ENCODE measurements around the gene HOXD11. TPM values are rescaled to one million over a fixed set of nuclear protein-coding genes. Genes with fewer than 3 reads are reported as not detected.
A peak's percentile ranks its signal among the peaks of the same experiment; 100 is the strongest.

The HOXD11 gene
- total RNA-seq, 3 donors from 2014 or later = 0.66 TPM; not detected in 2

GRCh38 chr2:176110415-176111308 lies 3.6 kb downstream of the HOXD11 start:
- Histone ChIP-seq H3K9me3 (no peaks in the 10 kb centered on the region), H3K27ac (no peak overlapping the region), H3K27me3 (peaks cover 16 to 98% of the 10 kb centered on the region in 2 donors), H3K4me1 (no peaks in the 10 kb centered on the region), H3K4me3 (peak overlapping the region in 1 of 3 donors; percentile 22), H3K36me3 (no peaks in the 10 kb centered on the region)
- intact Hi-C loops (cut with DNase I; ENCODE audit: low total_unique reads) = no loop called here
- no peak for DNase-seq (ENCODE audit: low spot score in 2 of 2)
- TF ChIP-seq POLR2A (IDR thresholded peaks at IDR 0.05) = no peak
- TF ChIP-seq POLR2AphosphoS5 (IDR thresholded peaks at IDR 0.05) = no peak
- no peak for TF ChIP-seq CTCF (IDR thresholded peaks at IDR 0.05)

GRCh38 chr2:176111309-176111663 lies 4.2 kb downstream of the HOXD11 start:
- no peak overlapping the region for H3K27ac ChIP-seq
- intact Hi-C loops (cut with DNase I; ENCODE audit: low total_unique reads) = no loop called here
- H3K36me3 ChIP-seq = no peaks in the 10 kb centered on the region
- peak in 1 of 3 donors; percentile 31 for TF ChIP-seq POLR2AphosphoS5 (IDR thresholded peaks at IDR 0.05)
- TF ChIP-seq CTCF (IDR thresholded peaks at IDR 0.05) = peak in 1 of 3 donors; percentile 16
- TF ChIP-seq POLR2A (IDR thresholded peaks at IDR 0.05) = no peak
- peaks cover 20 to 98% of the 10 kb centered on the region in 2 donors for H3K27me3 ChIP-seq
- H3K9me3 ChIP-seq = no peaks in the 10 kb centered on the region
- no peaks in the 10 kb centered on the region for H3K4me1 ChIP-seq
- H3K4me3 ChIP-seq = peak overlapping the region in 1 of 3 donors; percentile 22
- peak in 1 of 2 donors; percentile 52 for DNase-seq (ENCODE audit: low spot score in 2 of 2)

GRCh38 chr2:176111846-176112374 lies 4.8 kb downstream of the HOXD11 start:
- H3K36me3 ChIP-seq = no peaks in the 10 kb centered on the region
- no peaks in the 10 kb centered on the region for H3K4me1 ChIP-seq
- intact Hi-C loops (cut with DNase I; ENCODE audit: low total_unique reads) = no loop called here
- H3K9me3 ChIP-seq = no peaks in the 10 kb centered on the region
- H3K27me3 ChIP-seq = peaks cover 16 to 98% of the 10 kb centered on the region in 2 donors
- H3K4me3 ChIP-seq = no peak overlapping the region
- H3K27ac ChIP-seq = no peak overlapping the region
- peak in 1 of 2 donors; percentile 34 for DNase-seq (ENCODE audit: low spot score in 2 of 2)
- TF ChIP-seq POLR2AphosphoS5 (IDR thresholded peaks at IDR 0.05) = no peak

GRCh38 chr2:176112375-176113302 lies 5.6 kb downstream of the HOXD11 start:
- peaks cover 13 to 100% of the 10 kb centered on the region in 2 donors for H3K27me3 ChIP-seq
- H3K4me3 ChIP-seq = no peak overlapping the region
- H3K27ac ChIP-seq = no peak overlapping the region
- no peaks in the 10 kb centered on the region for H3K36me3 ChIP-seq
- TF ChIP-seq POLR2A (IDR thresholded peaks at IDR 0.05) (no peak), POLR2AphosphoS5 (IDR thresholded peaks at IDR 0.05) (no peak), CTCF (IDR thresholded peaks at IDR 0.05) (no peak)
- intact Hi-C loops (cut with DNase I; ENCODE audit: low total_unique reads) = no loop called here
- no peaks in the 10 kb centered on the region for H3K9me3 ChIP-seq
- DNase-seq (ENCODE audit: low spot score in 2 of 2) = peak in 1 of 2 donors; percentile 35
- H3K4me1 ChIP-seq = no peaks in the 10 kb centered on the region

GRCh38 chr2:176114120-176114929 lies 7.2 kb downstream of the HOXD11 start:
- H3K27me3 ChIP-seq = peaks cover 12 to 100% of the 10 kb centered on the region in 2 donors
- no peaks in the 10 kb centered on the region for H3K36me3 ChIP-seq
- H3K4me1 ChIP-seq = no peaks in the 10 kb centered on the region
- DNase-seq (ENCODE audit: low spot score in 2 of 2) = no peak
- no peak overlapping the region for H3K4me3 ChIP-seq
- no peak for TF ChIP-seq POLR2A (IDR thresholded peaks at IDR 0.05)
- TF ChIP-seq CTCF (IDR thresholded peaks at IDR 0.05) = no peak
- TF ChIP-seq POLR2AphosphoS5 (IDR thresholded peaks at IDR 0.05) = no peak
- no peaks in the 10 kb centered on the region for H3K9me3 ChIP-seq
- intact Hi-C loops (cut with DNase I; ENCODE audit: low total_unique reads) = no loop called here
- no peak overlapping the region for H3K27ac ChIP-seq

All from breast epithelium (tissue), 4 donors.